GM19463 (cell line): ENCODE data around the gene PLCD4.

ENCODE experiments used
- ATAC-seq: cut with Tn5 transposase; IDR thresholded peaks from one replicate; pipeline ENCODE4 v1.9.1; 2021; ENCODE audit warnings: mild to moderate bottlenecking, moderate library complexity; ENCODE audit not compliant: unreplicated experiment

PLCD4 gene

DNA sequence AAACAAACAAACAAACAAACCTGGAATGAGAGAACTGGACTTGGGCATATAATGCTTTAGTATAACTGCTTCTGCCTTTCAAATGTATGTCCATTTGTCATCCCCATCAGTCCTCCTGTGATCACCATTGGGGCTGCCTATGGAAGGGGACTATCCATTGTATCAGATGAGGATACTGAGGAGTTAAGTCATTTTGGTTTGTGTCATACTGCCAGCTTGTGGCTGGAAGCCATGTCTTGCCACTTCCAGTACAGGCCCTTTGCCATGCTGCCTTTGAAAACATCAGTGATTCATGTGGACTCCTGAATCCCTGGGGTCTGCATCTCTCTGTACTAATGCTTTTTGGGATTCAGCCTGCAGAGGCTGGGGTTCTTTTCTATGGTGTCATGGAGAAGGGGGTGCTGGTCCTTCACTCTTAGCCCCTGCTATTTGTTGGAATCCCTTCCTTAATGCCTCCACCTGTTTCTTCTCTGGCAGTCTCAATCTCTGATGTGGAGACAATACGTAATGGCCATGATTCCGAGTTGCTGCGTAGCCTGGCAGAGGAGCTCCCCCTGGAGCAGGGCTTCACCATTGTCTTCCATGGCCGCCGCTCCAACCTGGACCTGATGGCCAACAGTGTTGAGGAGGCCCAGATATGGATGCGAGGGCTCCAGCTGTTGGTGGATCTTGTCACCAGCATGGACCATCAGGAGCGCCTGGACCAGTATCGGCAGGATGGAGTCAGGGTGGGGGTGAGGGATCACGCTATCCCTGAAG is 10.6 kb downstream of the PLCD4 start:
- ATAC-seq, result no peak

DNA sequence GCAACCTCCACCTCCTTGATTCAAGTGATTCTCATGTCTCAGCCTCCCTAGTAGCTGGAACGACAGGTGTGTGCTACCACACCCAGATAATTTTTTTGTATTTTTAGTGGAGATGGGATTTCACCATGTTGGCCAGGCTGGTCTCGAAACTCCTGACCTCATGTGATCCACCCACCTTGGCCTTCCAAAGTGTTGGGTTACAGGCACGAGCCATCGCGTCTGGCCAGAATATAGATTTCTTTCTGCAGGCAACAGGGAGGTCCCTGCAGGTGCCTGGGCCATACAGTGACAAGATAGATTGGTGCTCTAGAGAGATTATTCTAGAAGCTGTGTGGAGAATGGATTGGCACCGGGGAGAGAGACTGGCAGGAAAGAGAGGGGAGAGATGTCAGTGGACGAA is 13.3 kb downstream of the PLCD4 start:
- no peak for ATAC-seq

DNA sequence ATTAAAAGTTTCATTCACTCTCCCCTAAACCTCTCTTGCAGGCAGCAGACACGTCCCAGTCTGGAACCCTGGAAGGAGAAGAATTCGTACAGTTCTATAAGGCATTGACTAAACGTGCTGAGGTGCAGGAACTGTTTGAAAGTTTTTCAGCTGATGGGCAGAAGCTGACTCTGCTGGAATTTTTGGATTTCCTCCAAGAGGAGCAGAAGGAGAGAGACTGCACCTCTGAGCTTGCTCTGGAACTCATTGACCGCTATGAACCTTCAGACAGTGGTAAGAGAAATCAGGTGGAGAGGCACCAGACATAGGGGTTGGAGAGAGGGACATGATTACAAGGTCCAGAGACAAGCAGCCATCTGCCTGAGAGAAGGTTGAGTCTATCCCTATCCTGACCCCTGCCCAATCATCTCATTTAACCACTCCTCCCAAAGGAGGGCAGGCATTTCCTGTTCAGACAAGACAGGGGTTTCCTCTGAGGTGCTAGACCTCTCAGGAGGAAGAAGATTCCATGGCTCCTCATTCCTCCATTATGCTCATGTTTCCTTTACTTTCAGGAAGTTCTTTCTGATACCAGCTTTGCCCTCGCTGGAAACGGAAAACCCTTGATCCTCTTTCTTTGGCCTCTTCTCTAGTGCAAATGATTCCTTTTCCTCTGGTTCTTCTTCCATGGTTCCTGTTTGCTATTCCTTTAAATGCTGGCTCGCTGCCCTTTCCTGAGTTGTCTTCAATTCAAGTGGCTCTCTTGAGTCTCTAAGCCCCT is 15.1 kb downstream of the PLCD4 start:
- ATAC-seq, result no peak

DNA sequence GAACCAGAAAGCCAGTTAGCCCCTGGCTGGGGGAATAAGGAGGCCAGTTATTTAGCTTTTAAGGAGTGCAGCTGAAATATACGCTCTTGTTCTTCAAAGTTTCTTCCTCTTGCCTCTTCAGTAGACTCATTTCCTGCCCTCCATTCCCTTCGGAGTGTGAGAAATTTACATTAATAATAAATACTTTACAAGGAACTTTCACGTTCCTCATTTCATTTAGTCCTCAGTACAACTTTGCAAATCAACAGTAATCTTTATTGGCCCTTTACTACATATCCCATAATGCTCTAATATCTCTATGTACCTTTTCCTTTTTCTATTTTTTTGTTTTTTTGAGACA is 15.6 kb downstream of the PLCD4 start:
- no peak for ATAC-seq

DNA sequence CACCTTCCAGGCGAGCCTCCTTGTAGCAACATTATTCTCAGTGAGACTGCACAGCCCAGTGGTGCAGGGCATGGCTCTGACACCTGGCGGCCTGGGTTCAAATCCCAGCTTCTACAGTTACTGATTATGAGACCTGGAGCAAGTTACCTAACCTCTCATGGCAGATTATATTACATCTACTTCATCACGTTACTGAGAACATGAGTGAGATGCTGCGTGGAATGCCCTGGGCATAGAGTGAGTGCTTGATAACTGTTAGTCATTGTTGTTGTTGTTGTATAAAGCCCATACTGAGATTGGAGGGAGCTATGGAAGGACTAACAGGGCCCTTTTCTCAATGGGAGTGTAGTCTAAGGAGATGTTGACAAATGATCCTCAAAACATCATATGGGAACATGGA is 18.7 kb downstream of the PLCD4 start:
- no peak for ATAC-seq

DNA sequence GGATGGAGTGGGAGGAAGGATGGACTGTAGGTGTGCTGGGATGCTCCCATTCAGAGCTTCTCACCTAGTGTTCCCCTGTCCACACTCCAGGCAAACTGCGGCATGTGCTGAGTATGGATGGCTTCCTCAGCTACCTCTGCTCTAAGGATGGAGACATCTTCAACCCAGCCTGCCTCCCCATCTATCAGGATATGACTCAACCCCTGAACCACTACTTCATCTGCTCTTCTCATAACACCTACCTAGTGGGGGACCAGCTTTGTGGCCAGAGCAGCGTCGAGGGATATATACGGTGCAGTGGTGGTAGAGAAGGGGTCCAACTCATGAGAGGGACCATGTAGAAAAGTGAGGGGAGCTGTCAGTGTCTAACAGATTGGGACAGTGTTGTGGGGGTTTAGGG is 20.2 kb downstream of the PLCD4 start:
- no peak for ATAC-seq

DNA sequence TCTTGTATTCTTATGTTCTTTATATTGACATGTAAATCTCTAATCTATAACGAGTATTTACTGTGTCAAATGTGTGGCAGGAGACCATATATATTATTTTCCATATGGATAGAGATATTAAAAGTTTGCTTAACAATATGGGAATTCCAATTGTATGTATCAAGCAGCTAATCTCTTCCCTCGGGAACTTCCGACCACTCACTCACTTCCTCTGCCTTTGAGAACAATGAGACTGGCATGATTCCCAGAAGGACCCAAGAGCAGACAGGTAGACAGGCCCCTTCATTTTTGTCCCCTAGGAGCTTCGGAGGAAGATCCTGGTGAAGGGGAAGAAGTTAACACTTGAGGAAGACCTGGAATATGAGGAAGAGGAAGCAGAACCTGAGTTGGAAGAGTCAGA is 24.1 kb downstream of the PLCD4 start:
- no peak for ATAC-seq

DNA sequence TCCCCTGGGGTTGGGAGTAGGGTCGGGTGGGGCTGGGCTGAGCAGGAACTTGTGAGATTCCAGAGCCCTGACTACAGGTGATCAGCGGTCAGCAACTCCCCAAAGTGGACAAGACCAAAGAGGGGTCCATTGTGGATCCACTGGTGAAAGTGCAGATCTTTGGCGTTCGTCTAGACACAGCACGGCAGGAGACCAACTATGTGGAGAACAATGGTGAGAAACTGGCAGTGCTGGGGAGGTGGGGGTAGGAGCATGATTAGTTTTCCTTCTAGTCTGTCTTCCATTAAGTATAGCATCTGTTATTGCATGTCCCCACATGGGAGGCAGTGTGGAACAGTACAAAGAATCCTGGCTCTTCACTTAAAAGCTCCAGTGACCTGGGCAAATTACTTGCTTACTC is 28.0 kb downstream of the PLCD4 start:
- ATAC-seq, result no peak

DNA sequence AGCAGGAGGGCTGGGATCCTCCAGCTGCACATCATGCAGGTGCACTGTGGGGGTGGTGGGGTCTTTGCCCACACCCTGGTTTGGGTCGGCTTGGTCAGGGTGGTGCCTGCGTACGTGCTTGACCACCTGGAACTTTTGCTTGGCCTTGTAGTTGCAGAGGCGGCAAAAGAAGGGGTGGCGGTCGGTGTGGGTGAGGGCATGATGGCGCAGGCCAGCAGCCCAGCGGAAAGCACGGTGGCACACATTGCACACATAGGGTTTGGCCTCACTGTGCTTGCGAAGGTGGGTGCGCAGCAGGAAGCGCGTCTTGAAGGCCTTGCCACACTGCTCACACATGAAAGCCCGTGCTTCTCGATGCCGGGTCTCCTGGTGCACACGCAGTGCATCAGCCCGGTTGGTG is 30.7 kb downstream of the PLCD4 start:
- no peak for ATAC-seq

DNA sequence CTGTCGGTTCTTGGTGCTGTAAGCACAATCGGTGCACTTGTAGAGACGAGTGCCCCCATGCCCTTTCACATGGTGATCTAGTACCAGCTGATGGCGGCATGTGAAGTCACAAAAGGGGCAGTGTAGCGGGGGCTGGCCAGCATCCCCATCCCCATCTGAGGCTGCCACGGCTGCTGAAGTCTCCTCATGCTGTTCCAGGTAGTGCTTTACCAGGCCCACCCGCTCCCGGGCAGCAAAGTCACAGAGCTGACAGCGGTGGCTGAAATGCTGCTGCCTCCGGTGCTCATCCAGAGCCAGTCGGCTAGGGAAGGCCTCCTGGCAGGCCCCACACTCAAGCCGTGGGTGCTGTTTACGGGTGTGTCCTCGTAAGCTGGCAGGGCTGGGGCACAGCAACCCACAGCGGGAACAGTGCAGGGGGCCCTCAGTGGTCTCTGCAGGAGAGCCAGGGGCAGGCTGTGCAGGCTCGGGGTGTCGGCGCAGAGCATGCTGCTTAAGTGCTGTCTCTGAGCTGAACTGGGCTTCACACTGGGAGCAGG is 34.5 kb downstream of the PLCD4 start:
- no peak for ATAC-seq

DNA sequence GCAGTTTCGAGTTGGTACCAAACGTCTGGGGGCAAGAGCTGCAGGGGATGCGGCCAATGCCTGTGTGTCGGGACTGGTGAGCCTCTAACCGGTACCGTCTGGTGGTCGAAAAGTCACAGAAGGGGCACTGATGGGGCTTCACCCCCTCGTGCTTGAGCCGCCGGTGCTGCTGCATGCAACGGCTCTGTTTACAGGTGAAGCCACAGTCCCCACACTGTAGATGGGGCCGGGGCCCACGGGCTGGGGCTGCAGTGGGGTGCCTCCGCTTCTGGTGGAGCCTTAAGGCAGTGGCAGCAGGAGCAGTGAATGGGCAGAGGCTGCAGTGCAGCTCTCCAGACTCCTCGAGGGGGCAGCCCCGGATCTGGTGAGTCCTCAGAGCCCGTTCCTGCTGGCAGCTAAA is 35.1 kb downstream of the PLCD4 start:
- ATAC-seq, result no peak

DNA sequence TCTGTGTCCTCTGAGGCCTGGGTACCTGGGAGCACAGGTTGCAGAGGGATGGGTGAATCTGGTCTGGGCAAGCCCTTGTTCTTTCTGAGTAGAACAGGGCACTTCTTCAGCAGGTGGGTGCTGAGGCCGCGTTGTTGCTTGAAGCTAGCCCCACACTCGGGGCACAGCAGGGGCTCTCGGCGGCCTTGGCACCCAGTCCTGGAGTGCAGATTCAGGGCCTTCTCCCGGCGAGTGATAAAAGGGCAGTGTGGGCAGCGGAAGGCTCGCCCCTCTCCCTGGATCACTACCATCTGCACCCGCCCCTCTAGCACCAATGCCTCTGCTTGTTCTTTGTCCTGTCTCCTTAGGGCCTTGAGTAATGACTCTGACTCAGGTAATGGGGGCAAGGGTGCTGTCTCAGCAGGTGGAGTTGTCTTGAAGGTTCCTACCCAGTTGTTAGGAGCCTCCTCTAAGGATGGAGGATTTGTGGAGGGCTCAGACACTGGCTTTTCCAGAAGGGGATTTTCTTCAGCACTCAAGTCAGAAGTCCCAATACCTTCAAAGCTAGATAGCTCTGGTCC is 36.1 kb downstream of the PLCD4 start:
- ATAC-seq, result no peak

DNA sequence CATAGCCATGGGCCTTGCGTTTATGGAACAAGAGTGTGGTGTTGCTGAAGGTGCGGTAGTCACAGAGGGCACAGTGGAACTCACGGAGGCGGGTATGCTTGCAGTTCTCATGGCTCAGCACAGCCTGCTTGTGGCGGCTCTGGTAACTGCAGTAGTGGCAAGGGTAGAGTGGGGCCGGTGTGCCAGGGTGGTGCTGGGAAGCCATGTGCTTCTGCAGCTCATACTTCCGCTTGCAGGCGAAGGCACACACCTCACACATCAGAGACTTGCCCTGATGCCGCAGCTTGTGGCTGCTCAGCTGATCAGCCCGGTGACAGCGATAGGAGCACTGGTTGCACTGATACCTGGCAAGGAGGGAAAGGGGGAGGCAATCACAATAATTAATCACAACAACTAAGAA is 37.0 kb downstream of the PLCD4 start:
- ATAC-seq, result no peak

DNA sequence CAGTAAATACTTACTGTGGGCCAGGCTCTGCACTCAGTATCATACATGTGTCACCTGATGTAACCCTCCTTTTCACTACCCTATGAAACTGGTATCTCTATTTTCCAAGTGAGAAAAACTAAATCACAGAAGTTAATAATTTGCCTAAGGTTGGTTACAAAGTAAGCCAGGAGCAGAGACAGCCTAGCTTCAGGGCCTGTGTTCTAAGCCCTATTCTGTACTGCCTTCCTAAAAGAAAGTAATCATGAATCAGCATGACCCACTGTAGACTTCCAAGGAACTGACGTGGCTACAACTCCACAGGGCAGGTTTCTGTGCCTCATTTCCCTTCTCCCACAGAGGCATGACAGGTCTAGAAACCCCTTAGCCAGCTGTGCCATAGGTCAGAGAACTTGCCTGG is 37.4 kb downstream of the PLCD4 start:
- peak; percentile 61 for ATAC-seq

DNA sequence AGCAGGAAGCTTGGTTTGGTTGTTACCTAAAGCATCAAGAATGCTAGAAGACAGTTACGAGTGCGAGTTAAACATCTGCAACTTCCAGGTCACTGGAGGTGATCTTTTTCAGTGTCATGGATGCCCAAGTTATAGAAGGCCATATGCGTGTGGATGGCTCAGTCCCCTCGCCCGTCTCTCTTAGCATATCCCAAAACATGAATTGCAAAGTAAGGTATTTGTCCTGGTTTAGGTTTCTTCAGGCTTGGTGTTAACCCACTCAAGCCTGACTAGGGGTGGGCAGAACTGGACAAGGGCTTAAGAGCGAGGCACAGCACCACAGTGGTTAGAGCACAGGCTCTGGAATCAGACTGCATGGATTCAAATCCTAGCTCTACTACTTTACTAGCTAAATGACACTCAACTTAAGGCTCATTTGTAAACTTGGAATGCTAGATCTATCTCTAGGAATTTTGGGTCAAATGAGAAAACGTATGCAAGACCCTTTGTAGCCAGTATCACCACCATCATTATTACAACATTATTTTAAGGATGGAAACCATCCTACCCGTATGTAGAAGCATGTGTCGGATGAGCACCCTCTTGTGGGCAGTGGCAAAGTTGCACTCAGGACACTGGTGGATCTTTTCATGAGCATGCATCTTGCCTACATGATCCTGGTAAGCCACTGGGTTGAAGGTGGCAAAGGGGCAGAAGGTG is 40.5 kb downstream of the PLCD4 start:
- no peak for ATAC-seq

DNA sequence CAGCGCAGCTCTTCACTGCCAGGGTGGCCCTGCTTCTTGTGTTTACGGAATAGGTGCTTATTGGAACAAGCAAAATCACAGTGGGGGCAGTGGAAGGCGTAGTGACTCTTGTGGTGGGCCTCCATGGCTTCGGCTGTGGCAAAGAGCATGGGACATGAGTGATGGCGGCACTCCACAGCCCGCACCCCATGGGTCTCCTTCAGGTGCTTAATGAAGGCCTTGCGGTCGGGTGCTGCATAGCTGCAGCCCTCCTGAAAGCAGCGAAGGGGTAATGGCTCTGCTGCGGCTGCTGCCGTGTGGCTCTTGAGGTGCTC is 41.0 kb downstream of the PLCD4 start:
- ATAC-seq, result no peak

DNA sequence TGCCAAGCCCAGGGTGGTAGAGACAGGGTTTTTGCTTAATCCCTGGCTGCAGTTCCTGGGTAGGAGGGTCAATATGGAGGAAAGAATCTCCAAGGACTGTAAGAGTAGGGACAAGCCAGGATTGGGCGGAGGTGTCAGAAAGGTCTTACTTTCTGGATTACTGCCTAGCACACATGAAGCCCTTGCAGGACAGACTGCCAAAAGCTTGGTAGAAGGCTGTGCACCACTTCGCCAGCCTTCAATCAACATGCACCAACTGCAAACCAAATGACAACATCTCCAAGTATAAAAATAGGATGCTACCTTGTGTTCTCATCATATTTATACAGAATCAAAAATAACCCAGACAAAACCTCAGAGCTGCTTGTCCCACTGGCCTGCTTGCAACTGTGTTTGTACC is 48.1 kb downstream of the PLCD4 start:
- no peak for ATAC-seq

DNA sequence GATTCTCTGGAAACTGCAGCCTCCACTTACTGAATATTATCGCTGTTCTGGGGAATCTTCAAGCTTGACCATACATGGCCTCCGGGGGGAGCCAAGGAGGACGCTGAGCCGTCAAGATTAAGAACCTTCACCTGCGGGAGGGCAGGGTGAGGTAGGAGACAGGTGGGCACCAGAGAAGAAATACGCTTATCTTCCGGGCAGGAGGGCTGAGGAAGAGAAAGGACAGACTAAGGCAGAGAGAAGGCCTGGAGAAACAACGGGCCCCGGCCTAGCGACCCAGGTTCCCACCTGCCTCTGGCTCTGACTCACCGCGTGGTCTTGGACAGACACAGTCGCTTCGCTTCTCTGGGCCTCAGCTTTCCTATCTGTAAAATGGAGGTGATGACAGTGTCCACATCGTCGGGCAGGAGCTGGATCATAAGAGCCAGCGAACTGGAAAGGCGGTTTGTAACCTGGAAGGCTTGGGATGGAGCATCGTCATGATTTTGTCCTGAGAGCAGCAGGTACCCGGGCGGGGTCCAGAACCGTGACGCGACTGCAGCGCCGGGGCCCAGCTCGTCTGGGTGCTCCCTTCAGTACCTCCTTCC is 51.1 kb downstream of the PLCD4 start:
- peak; percentile 25 for ATAC-seq

DNA sequence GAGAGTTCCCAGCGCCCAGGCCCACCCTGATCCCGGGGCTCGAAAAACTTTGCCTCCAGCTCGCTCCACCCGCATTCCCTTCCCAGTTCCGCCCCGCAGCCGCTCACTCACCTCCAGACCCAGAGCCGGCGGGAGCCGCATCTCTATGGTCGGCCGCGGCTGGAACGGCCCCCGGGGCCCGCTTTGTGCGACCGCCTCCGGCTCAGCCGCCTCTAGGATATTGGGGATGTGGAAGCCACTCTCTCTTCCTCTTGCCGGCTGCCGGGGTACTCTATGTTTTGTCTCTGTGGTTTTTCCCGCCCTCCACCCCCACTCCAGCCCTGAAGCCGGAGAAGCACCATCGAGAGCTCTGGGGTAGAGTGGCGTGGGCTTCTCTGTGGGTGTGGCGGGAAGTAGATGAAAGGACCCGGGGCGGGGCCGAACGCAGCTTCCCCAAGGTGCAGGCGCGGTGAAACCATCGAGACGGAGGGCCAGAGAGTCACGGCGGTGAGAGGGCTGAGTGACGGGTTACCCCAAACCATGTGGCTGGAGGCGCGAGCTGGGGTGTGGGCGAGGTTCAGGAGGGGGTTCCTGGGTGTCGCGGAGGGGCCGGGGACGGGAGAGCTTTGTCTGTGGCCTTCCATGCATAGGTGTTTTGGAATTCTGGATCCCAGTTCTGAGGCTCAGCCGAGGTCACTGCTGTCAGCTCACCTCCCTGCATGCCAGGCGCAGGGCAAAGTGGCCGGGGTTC is 51.7 kb downstream of the PLCD4 start, which contains the start of the genes BCS1L and ZNF142:
Gene BCS1L, plus strand, starts transcription at position 426 of the 730 bp plus-strand sequence. CDS start 1,305 bp downstream, outside the sequence.
Gene ZNF142, minus strand, starts transcription at position 366 of the 730 bp plus-strand sequence. CDS start 3,194 bp downstream, outside the sequence.
- peak; percentile 97 for ATAC-seq

DNA sequence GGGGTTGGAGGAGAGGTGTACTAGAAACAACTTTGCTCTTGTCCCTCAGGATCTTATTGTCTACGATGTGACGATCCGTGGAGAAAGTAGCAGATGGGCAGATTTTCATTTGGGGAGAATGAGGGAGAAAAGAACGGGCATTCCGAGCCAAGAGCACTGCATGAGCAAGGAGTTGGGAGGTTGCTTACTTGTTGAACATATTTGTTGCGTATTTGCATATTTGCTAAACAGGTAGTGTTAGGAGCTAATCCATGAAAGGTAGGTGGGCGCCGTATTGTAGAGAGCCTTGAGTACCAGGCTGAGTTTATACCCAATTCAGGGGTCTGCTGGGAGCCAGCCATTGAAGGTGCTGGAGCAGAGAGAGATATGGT is 52.3 kb downstream of the PLCD4 start:
- ATAC-seq, result no peak
